Measurements from ENCODE around the gene MRGPRF. TPM values are rescaled to one million over a fixed set of nuclear protein-coding genes. Genes with fewer than 3 reads are reported as not detected.
A peak's percentile ranks its signal among the peaks of the same experiment; 100 is the strongest.

MRGPRF gene
- polyA plus RNA-seq, 1 donor from 2014 or later = not detected

- Histone ChIP-seq H3K27me3 (ENCODE audit: insufficient read depth, low read depth, low read length) (no peaks in the 10 kb centered on the region), H3K9me3 (ENCODE audit: low read length) (no peaks in the 10 kb centered on the region), H4K20me1 (ENCODE audit: insufficient read depth) (no peaks in the 10 kb centered on the region), H3F3A (ENCODE audit: insufficient read depth, low read length, poor library complexity, severe bottlenecking) (no peaks in the 10 kb centered on the region), H3K9ac (ENCODE audit: low read length) (no peak overlapping the region), H3K4me2 (ENCODE audit: low read length) (no peak overlapping the region), H3K4me3 (ENCODE audit: low read length) (no peak overlapping the region), H3K36me3 (ENCODE audit: insufficient read depth, low read length) (no peaks in the 10 kb centered on the region), H3K79me2 (replicated peaks; ENCODE audit: insufficient read depth, low read length) (peaks cover 6% of the 10 kb centered on the region), H3K9me2 (ENCODE audit: insufficient read depth, low read length) (no peaks in the 10 kb centered on the region), H3K27ac (ENCODE audit: low read length) (no peak overlapping the region), H2AFZ (ENCODE audit: low read depth, low read length) (no peak overlapping the region)
- TF ChIP-seq EP300 (conservative IDR thresholded peaks at IDR 0.05; ENCODE audit: poor library complexity, severe bottlenecking) (no peak), SMC3 (conservative IDR thresholded peaks at IDR 0.05; ENCODE audit: poor library complexity) (no peak), TAF1 (IDR thresholded peaks at IDR 0.05; ENCODE audit: low read depth) (no peak), POLR2AphosphoS5 (IDR thresholded peaks at IDR 0.05) (no peak), MXI1 (conservative IDR thresholded peaks at IDR 0.05; ENCODE audit: poor library complexity, severe bottlenecking) (no peak), CTCF (IDR thresholded peaks at IDR 0.05; ENCODE audit: poor library complexity, severe bottlenecking) (no peak), EZH2 (IDR thresholded peaks at IDR 0.05; ENCODE audit: borderline replicate concordance, insufficient read depth, low read length, poor library complexity, severe bottlenecking) (no peak), REST (IDR thresholded peaks at IDR 0.05; ENCODE audit: borderline replicate concordance) (no peak), RAD21 (conservative IDR thresholded peaks at IDR 0.05) (no peak)
Measured at GRCh38 chr11:69050592-69051380, 37.7 kb upstream of the MRGPRF start.

GRCh38 chr11:69049490-69049867, 36.4 kb upstream of the MRGPRF start:
- no peak overlapping the region for H3K27ac ChIP-seq (ENCODE audit: low read length)
- H3F3A ChIP-seq (ENCODE audit: insufficient read depth, low read length, poor library complexity, severe bottlenecking) = no peaks in the 10 kb centered on the region
- H3K4me3 ChIP-seq (ENCODE audit: low read length) = peak overlapping the region; percentile 96
- H3K79me2 ChIP-seq (replicated peaks; ENCODE audit: insufficient read depth, low read length) = peaks cover 6% of the 10 kb centered on the region
- peak overlapping the region; percentile 82 for H3K9ac ChIP-seq (ENCODE audit: low read length)
- no peaks in the 10 kb centered on the region for H3K27me3 ChIP-seq (ENCODE audit: insufficient read depth, low read depth, low read length)
- no peaks in the 10 kb centered on the region for H4K20me1 ChIP-seq (ENCODE audit: insufficient read depth)
- no peaks in the 10 kb centered on the region for H3K9me3 ChIP-seq (ENCODE audit: low read length)
- H2AFZ ChIP-seq (ENCODE audit: low read depth, low read length) = peak overlapping the region; percentile 83
- TF ChIP-seq POLR2AphosphoS5 (IDR thresholded peaks at IDR 0.05) = no peak
- TF ChIP-seq MXI1 (conservative IDR thresholded peaks at IDR 0.05; ENCODE audit: poor library complexity, severe bottlenecking) = no peak
- TF ChIP-seq SMC3 (conservative IDR thresholded peaks at IDR 0.05; ENCODE audit: poor library complexity) = no peak
- no peak for TF ChIP-seq EZH2 (IDR thresholded peaks at IDR 0.05; ENCODE audit: borderline replicate concordance, insufficient read depth, low read length, poor library complexity, severe bottlenecking)
- no peak for TF ChIP-seq RAD21 (conservative IDR thresholded peaks at IDR 0.05)
- no peak for TF ChIP-seq CTCF (IDR thresholded peaks at IDR 0.05; ENCODE audit: poor library complexity, severe bottlenecking)
- TF ChIP-seq EP300 (conservative IDR thresholded peaks at IDR 0.05; ENCODE audit: poor library complexity, severe bottlenecking) = no peak
- TF ChIP-seq TAF1 (IDR thresholded peaks at IDR 0.05; ENCODE audit: low read depth) = no peak
- no peak for TF ChIP-seq REST (IDR thresholded peaks at IDR 0.05; ENCODE audit: borderline replicate concordance)
- H3K9me2 ChIP-seq (ENCODE audit: insufficient read depth, low read length) = no peaks in the 10 kb centered on the region
- no peaks in the 10 kb centered on the region for H3K36me3 ChIP-seq (ENCODE audit: insufficient read depth, low read length)
- H3K4me2 ChIP-seq (ENCODE audit: low read length) = peak overlapping the region; percentile 51

Data from neural cell (in vitro differentiated cells).